Naive B cell (primary cell): ENCODE measurements around the gene HSBP1. TPM values are rescaled to one million over a fixed set of nuclear protein-coding genes. Genes with fewer than 3 reads are reported as not detected.

ENCODE experiments used
- ATAC-seq, 2 donors: fragments of 150-1000 bp; cut with Tn5 transposase; 2 replicates each; pipeline ENCODE4 v1.10.0; 2021; ENCODE audit warnings: low read depth in 2 of 2, mild to moderate bottlenecking in 2 of 2, moderate library complexity in 2 of 2
- DNase-seq: peaks from one replicate; pipeline ENCODE4 v3.0.0; 2022
- H3K27ac Mint-ChIP-seq, 6 donors: one replicate each; pipeline ENCODE4 v1.8.0; 2020 to 2022; ENCODE audit warnings: mild to moderate bottlenecking in 6 of 6, mixed read lengths in 6 of 6, moderate library complexity in 5 of 6, inconsistent platforms in 2 of 6
- H3K27me3 Mint-ChIP-seq, 3 donors: one replicate each; pipeline ENCODE4 v1.8.0; 2021 to 2022; ENCODE audit warnings: mixed read lengths in 3 of 3, mild to moderate bottlenecking in 1 of 3
- H3K36me3 Mint-ChIP-seq, 2 donors: one replicate each; pipeline ENCODE4 v1.8.0; 2020 to 2022; ENCODE audit warnings: mixed read lengths in 2 of 2, inconsistent platforms in 1 of 2, mild to moderate bottlenecking in 1 of 2
- H3K4me1 Mint-ChIP-seq, 3 donors: one replicate each; pipeline ENCODE4 v1.8.0; 2020 to 2022; ENCODE audit warnings: mixed read lengths in 3 of 3, inconsistent platforms in 1 of 3, mild to moderate bottlenecking in 1 of 3, moderate library complexity in 1 of 3
- H3K4me3 Mint-ChIP-seq, 8 donors: one replicate each; pipeline ENCODE4 v1.8.0; 2020 to 2022; ENCODE audit warnings: mild to moderate bottlenecking in 8 of 8, mixed read lengths in 8 of 8, moderate library complexity in 8 of 8, inconsistent platforms in 2 of 8
- H3K9me3 Mint-ChIP-seq, 7 donors: one replicate each; pipeline ENCODE4 v1.8.0; 2020 to 2022; ENCODE audit warnings: mixed read lengths in 7 of 7, mild to moderate bottlenecking in 5 of 7, inconsistent platforms in 2 of 7, moderate library complexity in 1 of 7
- polyA plus RNA-seq, 6 donors: library from polyadenylated mRNA; unstranded; fragments of 300-500 nt; fragmentation: Illumina TruSeq; gene quantifications; one replicate each; pipeline ENCODE4 v1.2.3, GENCODE V29; 2021; ENCODE audit warnings: low read depth in 6 of 6

HSBP1 gene
- polyA plus RNA-seq, 6 donors from 2014 or later: 33.1 to 42.8 (median 39.9) TPM

- no peak overlapping the region for H3K4me3 Mint-ChIP-seq
- H3K27me3 Mint-ChIP-seq: peaks cover 11 to 21% (median 13%) of the 10 kb centered on the region in 3 donors
- peaks cover 0 to 6% (median 2%) of the 10 kb centered on the region in 7 donors for H3K9me3 Mint-ChIP-seq
- H3K36me3 Mint-ChIP-seq: no peaks in the 10 kb centered on the region
- DNase-seq (no peak), ATAC-seq (no peak)
- H3K4me1 Mint-ChIP-seq: peaks cover 0 to 5% (median 0%) of the 10 kb centered on the region in 3 donors
- H3K27ac Mint-ChIP-seq: peak overlapping the region in 1 of 6 donors; percentile 36
Observed at GRCh38 chr16:83833921-83834320, 26.1 kb downstream of the HSBP1 start.

GRCh38 chr16:83835586-83836566 lies 28.1 kb downstream of the HSBP1 start:
- ATAC-seq (no peak), DNase-seq (no peak)
- peaks cover 11 to 21% (median 13%) of the 10 kb centered on the region in 3 donors for H3K27me3 Mint-ChIP-seq
- H3K4me3 Mint-ChIP-seq: no peak overlapping the region
- peaks cover 0 to 6% (median 2%) of the 10 kb centered on the region in 7 donors for H3K9me3 Mint-ChIP-seq
- H3K27ac Mint-ChIP-seq: no peak overlapping the region
- peaks cover 0 to 5% (median 0%) of the 10 kb centered on the region in 3 donors for H3K4me1 Mint-ChIP-seq
- no peaks in the 10 kb centered on the region for H3K36me3 Mint-ChIP-seq

DNA sequence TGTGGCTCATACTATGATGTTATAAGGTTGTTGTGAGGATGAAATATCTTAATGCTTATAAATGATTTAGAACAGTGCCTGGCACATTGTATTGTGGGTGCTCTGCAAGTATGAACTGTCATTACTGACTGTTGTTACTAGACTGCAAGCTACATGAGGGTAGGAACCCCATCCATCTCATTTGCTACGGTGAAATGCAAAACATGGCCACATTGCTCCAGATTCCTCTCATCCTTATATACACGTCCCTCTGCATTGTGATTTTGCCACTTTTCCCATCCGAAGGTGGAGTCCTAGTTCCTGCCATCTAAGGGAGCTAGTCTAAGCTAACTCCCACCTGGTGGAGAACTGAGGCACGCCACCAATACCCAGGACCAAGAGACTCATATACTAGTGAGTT lies 29.8 kb downstream of the HSBP1 start:
- DNase-seq: no peak
- Mint-ChIP-seq H3K27ac (no peak overlapping the region), H3K4me3 (no peak overlapping the region), H3K36me3 (no peaks in the 10 kb centered on the region), H3K27me3 (peaks cover 11 to 13% (median 13%) of the 10 kb centered on the region in 3 donors), H3K4me1 (peaks cover 10 to 14% (median 10%) of the 10 kb centered on the region in 3 donors), H3K9me3 (peaks cover 0 to 6% (median 2%) of the 10 kb centered on the region in 7 donors)
- no peak for ATAC-seq

- ATAC-seq: no peak
- Mint-ChIP-seq H3K4me3 (no peak overlapping the region), H3K9me3 (peaks cover 0 to 6% (median 2%) of the 10 kb centered on the region in 7 donors), H3K4me1 (peaks cover 16 to 20% (median 16%) of the 10 kb centered on the region in 3 donors), H3K27ac (no peak overlapping the region), H3K36me3 (no peaks in the 10 kb centered on the region), H3K27me3 (peaks cover 11 to 13% (median 13%) of the 10 kb centered on the region in 3 donors)
- DNase-seq: no peak
Observed at GRCh38 chr16:83838151-83838550, 30.4 kb downstream of the HSBP1 start.

GRCh38 chr16:83839561-83839960 lies 31.8 kb downstream of the HSBP1 start:
- DNase-seq: no peak
- peaks cover 0 to 6% (median 2%) of the 10 kb centered on the region in 7 donors for H3K9me3 Mint-ChIP-seq
- peaks cover 22 to 34% (median 28%) of the 10 kb centered on the region in 3 donors for H3K4me1 Mint-ChIP-seq
- no peak overlapping the region for H3K4me3 Mint-ChIP-seq
- no peaks in the 10 kb centered on the region for H3K36me3 Mint-ChIP-seq
- H3K27ac Mint-ChIP-seq: no peak overlapping the region
- peaks cover 11 to 13% (median 13%) of the 10 kb centered on the region in 3 donors for H3K27me3 Mint-ChIP-seq
- ATAC-seq: no peak

GRCh38 chr16:83840060-83840617 lies 32.4 kb downstream of the HSBP1 start:
- DNase-seq (no peak), ATAC-seq (no peak)
- Mint-ChIP-seq H3K36me3 (no peaks in the 10 kb centered on the region), H3K27ac (peak overlapping the region in 2 of 6 donors; percentile 48 to 81), H3K4me3 (no peak overlapping the region), H3K9me3 (peaks cover 0 to 6% (median 2%) of the 10 kb centered on the region in 7 donors), H3K27me3 (peaks cover 11 to 13% (median 13%) of the 10 kb centered on the region in 3 donors), H3K4me1 (peaks cover 22 to 38% (median 28%) of the 10 kb centered on the region in 3 donors)

- no peaks in the 10 kb centered on the region for H3K36me3 Mint-ChIP-seq
- H3K27ac Mint-ChIP-seq: peak overlapping the region in 5 of 6 donors; percentile 36 to 94 (median 51)
- H3K4me3 Mint-ChIP-seq: peak overlapping the region in 6 of 8 donors; percentile 63 to 90 (median 82)
- peaks cover 8 to 12% (median 11%) of the 10 kb centered on the region in 3 donors for H3K27me3 Mint-ChIP-seq
- peaks cover 28 to 45% (median 43%) of the 10 kb centered on the region in 3 donors for H3K4me1 Mint-ChIP-seq
- H3K9me3 Mint-ChIP-seq: peaks cover 0 to 1% (median 0%) of the 10 kb centered on the region in 7 donors
- no peak for ATAC-seq
- no peak for DNase-seq
Observed at GRCh38 chr16:83842291-83842690, 34.5 kb downstream of the HSBP1 start.

GRCh38 chr16:83842756-83843507 lies 35.2 kb downstream of the HSBP1 start:
- no peaks in the 10 kb centered on the region for H3K36me3 Mint-ChIP-seq
- peak; percentile 57 for DNase-seq
- peak overlapping the region in 7 of 8 donors; percentile 63 to 92 (median 86) for H3K4me3 Mint-ChIP-seq
- H3K9me3 Mint-ChIP-seq: no peaks in the 10 kb centered on the region
- H3K27ac Mint-ChIP-seq: peak overlapping the region in 5 of 6 donors; percentile 75 to 97 (median 94)
- H3K27me3 Mint-ChIP-seq: peaks cover 2 to 5% (median 4%) of the 10 kb centered on the region in 3 donors
- peaks cover 28 to 50% (median 47%) of the 10 kb centered on the region in 3 donors for H3K4me1 Mint-ChIP-seq
- peak; percentile 92 to 93 for ATAC-seq

DNA sequence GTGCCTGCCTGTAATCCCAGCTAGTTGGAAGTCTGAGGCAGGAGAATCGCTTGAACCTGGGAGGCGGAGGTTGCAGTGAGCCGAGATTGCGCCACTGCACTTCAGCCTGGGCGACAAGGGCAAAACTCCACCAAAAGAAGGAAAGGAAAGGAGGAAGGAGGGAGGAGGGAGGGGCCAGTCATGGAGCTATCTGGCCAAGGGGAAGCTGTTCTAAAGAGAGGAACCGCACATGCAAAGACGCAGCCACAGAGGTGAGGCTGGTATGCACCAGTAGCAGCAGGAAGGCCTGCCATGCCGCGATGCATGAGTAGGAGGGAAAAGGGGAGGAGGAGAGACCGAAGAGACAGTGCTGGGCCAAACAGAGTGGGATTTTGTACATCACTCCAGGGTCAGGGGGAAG lies 35.9 kb downstream of the HSBP1 start:
- H3K4me1 Mint-ChIP-seq: peaks cover 28 to 50% (median 47%) of the 10 kb centered on the region in 3 donors
- ATAC-seq (peak; percentile 46 to 50), DNase-seq (no peak)
- H3K36me3 Mint-ChIP-seq: no peaks in the 10 kb centered on the region
- H3K9me3 Mint-ChIP-seq: no peaks in the 10 kb centered on the region
- peak overlapping the region in 7 of 8 donors; percentile 57 to 92 (median 85) for H3K4me3 Mint-ChIP-seq
- peak overlapping the region in 5 of 6 donors; percentile 75 to 96 (median 91) for H3K27ac Mint-ChIP-seq
- H3K27me3 Mint-ChIP-seq: no peaks in the 10 kb centered on the region

DNA sequence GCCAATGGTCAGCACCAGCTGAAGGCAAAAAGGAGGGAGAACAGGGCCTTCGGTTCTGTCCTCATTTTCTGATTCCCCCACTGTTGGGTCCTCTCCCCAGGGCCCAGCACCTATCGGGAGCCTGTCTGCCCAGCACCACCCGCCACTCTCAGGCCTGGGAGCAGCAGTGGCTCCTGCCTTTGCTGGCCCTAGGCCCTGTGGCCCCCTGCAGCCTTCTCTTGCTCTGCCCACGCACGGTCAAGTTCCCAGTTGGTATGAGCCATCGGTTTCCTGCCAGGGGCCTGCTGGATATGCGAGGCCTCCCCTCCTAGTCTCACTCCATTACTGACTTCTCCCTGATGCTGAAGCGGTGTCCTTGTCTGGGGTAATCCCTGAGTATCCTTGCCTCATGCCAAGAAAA lies 37.5 kb downstream of the HSBP1 start:
- Mint-ChIP-seq H3K4me3 (peak overlapping the region in 2 of 8 donors; percentile 15 to 37), H3K36me3 (no peaks in the 10 kb centered on the region), H3K27ac (peak overlapping the region in 4 of 6 donors; percentile 20 to 72 (median 40)), H3K4me1 (peaks cover 28 to 50% (median 47%) of the 10 kb centered on the region in 3 donors), H3K27me3 (no peaks in the 10 kb centered on the region), H3K9me3 (no peaks in the 10 kb centered on the region)
- DNase-seq (no peak), ATAC-seq (no peak)

GRCh38 chr16:83847371-83848225 lies 39.8 kb downstream of the HSBP1 start:
- H3K4me3 Mint-ChIP-seq: peak overlapping the region in 1 of 8 donors; percentile 61
- H3K27me3 Mint-ChIP-seq: peaks cover 4 to 14% (median 11%) of the 10 kb centered on the region in 3 donors
- no peaks in the 10 kb centered on the region for H3K9me3 Mint-ChIP-seq
- no peak for ATAC-seq
- peak overlapping the region in 3 of 6 donors; percentile 52 to 78 (median 69) for H3K27ac Mint-ChIP-seq
- peaks cover 18 to 40% (median 36%) of the 10 kb centered on the region in 3 donors for H3K4me1 Mint-ChIP-seq
- H3K36me3 Mint-ChIP-seq: no peaks in the 10 kb centered on the region
- no peak for DNase-seq

- Mint-ChIP-seq H3K36me3 (no peaks in the 10 kb centered on the region), H3K27ac (peak overlapping the region in 1 of 6 donors; percentile 38), H3K4me1 (peaks cover 6 to 22% (median 19%) of the 10 kb centered on the region in 3 donors), H3K4me3 (no peak overlapping the region), H3K27me3 (peaks cover 4 to 26% (median 21%) of the 10 kb centered on the region in 3 donors), H3K9me3 (no peaks in the 10 kb centered on the region)
- no peak for DNase-seq
- no peak for ATAC-seq
Observed at GRCh38 chr16:83849421-83849820, 41.6 kb downstream of the HSBP1 start.
